ENCODE data around the gene ANKRD12.
"Not testable (repeated sequence)": the region's sequence is repeated elsewhere in the genome, so short reads cannot be mapped to it uniquely, and the experiment has no call there.

ANKRD12 gene

DNA sequence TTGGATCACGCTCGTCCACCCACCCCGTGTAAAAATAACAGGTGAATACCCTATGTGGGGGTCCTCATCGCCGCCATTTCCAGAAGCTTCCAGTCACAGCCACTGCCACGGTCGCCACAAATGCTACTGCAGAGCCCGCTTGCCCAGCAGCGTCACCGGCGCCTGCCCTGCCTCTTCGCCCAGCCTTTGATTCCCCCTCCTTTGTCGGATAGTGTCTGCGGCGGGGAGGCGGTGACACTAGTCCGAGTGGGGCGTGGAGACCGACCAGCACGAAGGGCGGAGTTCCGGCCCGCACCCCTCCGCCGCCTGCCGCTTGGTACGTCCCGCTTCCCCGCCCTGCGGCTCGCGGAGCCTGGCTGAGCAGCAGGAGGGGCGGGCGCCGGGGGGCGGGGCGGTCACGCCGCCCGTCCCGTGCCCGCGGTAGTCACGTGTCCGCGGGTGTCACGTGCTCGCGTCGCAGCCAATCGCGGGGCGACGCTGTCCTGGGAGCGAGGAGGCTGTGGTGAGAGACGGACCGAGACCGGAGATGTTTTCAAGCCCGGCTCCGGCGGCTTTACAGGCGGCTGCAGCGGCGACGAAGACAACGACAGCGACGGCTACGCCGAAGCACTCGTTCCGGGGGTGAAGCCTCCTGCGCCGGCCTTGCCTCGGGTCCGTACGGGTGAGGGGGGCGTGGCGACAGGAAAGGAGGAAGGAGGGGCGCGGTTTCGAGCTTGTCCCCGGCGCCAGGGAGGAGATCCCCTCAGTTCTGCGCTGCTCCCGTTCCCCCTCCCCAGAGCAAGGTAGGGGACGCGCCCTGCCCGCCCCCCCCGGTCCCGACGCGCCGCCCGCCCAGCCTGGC is at the start of gene ANKRD12:
Gene ANKRD12, plus strand, starts transcription at position 467 of the 841 bp plus-strand sequence. CDS start 45,652 bp downstream, outside the sequence.
- DNase-seq (ENCODE audit: low spot score): peak; percentile 98

DNA sequence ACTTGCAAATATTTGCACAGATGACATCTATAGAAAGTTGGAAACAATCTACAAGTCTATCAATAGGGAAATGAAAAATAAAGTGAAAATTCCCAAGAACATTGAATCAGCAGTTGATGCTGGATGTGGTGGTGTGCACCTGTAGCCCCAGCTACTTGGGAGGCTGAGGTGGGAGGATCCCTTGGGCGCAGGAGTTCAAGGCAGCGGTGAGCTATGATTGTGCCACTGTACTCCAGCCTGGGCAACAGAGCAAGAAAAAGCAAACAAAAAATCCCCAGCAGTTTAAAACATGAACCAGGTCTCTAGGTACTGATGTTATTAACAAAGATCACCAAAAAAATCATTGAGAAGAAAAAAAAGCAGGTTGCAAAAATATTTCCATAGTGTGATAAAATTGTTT is 49.4 kb upstream of the ANKRD12 start:
- DNase-seq (ENCODE audit: low spot score): no peak

DNA sequence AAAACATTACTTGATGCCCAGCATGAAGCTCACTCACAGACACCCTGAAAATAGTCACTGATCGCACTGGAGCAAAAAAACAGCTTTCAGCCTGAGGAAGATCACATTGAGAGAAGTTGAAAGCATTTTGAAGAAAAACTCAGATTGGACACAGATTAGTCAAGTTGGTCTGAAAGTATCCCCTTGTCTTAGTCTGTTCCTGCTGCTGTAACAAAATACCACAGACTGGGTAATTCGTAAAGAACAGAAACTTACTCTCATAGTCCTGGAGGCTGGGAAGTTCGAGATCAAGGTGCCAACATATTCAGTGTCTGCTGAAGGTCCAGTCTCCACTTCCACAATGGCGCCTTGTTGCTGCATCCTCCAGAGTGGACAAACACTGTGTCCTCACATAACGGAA is 48.3 kb upstream of the ANKRD12 start:
- DNase-seq (ENCODE audit: low spot score): no peak

DNA sequence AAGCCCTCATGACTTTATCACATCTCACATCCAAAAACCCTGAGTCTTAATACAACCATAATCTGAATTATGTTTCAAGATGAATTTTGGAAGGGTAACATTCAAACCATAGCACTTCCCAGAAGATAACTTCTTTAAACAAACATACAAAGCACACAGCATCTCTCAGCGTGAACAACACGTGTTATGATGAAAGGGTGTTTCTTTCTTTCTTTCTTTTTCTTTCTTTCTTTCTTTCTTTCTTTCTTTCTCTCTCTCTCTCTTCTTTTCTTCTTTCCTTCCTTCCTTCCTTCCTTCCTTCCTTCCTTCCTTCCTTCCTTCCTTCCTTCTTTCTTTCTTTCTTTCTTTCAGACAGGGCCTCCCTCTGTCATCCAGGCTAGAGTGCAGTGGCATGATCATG is 47.9 kb upstream of the ANKRD12 start:
- DNase-seq (ENCODE audit: low spot score): not testable (repeated sequence)

DNA sequence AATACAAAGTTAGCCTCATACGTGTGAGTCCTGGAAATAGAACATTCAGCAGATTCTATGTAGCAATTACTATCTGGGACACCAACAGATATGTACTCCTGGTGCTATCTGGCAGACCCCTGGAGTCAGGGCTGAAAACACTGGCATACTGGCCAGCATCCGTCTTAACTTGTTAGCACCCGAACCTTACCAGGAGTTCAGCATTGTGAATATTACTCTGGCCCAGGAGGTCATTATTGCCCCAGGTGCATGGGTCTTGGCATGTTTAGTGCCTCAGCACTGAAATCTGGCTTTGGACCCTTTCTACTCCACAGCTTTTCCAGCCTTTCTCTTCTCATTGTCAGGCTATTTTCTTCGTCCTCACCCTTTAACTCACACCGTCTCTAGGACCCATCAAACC is 46.0 kb upstream of the ANKRD12 start:
- DNase-seq (ENCODE audit: low spot score): no peak

DNA sequence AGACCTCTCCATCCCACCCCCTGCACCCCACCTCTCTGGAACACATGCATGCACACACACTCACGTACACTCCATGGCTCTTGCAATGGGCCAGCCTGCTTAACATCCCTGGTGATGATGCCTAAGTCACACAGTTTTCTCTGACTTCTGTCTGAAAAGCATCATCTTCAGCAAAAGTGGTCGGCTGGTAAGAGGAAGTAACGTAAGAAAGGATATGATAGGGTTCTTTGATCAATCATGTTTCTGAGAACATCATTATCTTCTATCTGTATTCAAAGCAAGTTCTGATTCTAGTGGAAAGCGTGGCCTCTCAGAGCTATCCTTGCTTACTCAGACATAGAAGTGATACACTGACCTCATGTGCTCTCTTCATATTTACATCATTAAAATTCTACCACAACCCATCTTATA is 45.5 kb upstream of the ANKRD12 start:
- no peak for DNase-seq (ENCODE audit: low spot score)

DNA sequence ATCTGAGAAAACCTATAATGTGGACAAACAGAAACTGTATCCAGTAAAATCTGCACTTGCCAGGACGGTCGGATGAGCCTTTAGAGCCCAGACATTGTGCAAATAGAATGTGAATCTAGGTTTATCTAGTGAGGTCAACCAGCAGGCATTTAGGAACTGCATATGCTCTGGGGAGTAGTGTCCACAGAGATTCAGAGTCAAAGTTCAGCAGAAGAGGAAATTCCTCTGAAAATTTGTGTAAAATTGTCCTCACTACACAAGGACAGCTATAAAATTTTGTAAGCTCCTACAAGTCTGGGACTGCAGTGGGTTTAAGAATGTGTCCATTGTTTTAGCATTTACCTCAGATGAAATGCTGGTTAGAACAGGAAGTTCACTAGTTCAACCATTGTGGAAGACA is 43.9 kb upstream of the ANKRD12 start:
- DNase-seq (ENCODE audit: low spot score): no peak

DNA sequence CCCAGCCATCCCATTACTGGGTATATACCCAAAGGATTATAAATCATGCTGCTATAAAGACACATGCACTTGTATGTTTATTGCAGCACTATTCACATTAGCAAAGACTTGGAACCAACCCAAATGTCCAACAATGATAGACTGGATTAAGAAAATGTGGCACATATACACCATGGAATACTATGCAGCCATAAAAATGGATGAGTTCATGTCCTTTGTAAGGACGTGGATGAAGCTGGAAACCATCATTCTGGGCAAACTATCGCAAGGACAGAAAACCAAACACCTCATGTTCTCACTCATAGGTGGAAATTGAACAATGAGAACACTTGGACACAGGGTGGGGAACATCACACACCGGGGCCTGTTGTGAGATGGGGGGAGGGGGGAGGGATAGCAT is 43.5 kb upstream of the ANKRD12 start:
- not testable (repeated sequence) for DNase-seq (ENCODE audit: low spot score)

DNA sequence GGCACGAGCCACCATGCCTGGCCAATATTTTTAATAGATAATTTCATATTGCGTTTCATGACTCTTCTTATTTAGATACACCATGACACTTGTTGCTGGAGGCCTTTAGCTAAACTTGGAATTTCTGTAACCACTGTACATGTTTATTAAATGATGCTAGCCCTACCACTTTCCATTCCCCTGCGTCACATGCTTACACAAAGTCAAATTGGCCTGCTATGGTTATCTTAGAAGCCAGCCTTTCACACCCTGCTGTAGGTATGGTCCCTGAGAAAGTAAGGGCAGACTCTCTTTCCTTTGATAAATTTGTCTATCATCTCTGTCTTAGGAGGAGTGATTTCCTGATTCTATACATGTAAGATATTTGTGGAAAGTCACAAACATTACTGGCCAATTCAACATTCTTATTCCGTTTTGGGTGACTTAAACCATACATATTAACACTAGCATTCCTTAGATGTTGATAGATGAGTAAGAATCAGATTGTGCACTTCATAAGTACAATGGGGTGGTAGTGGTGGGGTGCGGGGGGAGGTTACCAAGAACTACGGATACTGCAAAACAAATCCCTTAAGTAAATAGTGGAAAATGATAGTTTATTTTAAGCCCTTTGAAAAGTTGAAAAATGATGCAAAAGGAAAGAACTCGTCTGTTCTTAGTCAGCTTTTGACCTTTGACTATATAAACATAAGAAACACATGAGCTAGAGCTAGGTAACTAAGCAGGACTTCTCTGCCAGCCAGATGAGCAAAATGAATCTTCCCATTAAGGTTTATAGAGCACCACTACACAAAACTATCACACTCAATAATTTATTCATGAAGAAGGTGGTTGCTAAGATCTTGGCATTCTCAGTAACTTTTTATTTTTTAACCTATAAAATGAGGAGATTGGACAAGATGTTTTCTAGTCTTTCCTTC is 42.0 kb upstream of the ANKRD12 start:
- DNase-seq (ENCODE audit: low spot score): peak; percentile 29

DNA sequence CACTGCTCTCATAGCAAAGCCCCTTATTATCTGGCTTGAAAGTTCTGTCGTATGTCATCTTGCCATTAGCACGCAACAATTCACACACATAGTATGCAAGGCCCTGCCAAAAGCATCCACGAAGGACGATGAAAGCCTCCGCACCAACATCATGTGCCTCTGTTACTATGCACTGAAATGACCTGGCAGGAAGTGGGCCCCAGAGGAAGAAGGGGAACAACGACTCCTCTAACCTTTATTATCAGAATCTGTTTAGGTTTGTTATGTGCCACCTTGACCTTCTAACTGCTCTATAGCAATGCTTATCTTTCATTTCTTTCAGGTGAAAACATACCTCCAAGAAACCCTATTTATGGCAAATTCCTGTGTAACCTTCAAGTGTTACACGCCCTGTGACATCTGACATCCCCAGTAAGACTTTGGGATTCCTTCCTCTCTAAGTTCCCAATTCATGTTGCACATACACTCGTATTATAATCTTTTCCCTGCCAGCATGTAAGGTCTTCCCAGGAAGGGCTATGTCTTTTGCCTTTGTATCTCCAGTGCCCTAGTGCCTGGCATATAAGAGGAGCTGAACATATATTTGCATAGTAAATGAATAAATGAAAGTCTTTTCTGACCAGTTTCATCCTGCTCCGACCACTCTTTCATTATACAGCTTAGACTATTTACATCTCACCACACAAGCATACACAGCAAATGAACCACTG is 41.1 kb upstream of the ANKRD12 start:
- no peak for DNase-seq (ENCODE audit: low spot score)

DNA sequence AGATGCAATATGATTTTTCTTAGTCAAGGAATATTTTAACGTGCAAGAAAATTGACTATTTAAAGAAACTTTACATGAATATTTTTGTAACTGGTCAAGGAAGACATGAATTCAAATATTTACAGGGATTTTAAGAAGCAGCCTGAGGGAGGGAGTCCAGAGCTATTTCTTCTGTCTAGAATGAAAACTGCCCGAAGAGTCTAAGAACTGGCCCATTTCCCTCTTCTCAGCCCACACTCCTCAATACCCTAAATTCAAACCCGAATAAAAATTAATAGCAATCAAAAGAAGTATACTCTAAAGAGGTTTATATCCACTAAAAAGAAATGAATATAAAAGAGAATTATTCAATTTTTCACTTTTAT is 40.6 kb upstream of the ANKRD12 start:
- DNase-seq (ENCODE audit: low spot score): no peak

DNA sequence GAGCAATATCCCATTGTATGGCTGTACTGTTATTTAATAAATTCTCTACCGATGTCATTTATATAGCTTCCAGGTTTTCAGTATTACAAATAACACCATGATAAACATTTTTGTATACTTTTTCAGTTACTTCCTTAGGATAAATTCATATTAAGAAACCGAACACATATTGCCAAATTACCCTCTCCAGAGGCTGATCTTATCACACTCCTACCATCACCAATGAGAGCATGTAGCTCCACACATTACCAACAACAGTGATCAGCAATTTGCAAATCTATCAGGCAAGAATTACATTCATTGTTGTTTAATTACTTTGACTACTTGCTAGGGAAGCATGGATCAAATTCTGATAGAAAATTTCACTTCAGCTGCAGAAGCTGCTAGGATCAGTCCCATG is 39.9 kb upstream of the ANKRD12 start:
- no peak for DNase-seq (ENCODE audit: low spot score)

DNA sequence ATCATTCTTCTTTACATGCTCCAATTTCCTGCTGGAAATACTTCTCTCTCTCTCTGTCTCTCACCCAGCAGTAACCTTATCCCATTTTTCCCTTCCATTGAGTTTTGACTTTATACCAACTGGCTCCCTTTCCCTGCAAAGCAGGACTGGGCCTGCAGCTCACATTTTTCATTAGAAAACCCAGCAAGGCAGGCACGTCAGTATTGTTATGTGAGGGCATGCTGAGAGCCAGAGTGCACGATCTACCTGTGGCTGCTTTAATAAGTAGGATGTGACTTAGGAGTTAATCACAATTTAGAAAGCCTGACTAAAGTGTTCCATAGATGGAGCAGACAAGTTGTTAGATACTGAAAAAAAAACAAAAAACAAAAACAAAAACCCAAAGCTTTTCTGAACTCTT is 39.2 kb upstream of the ANKRD12 start:
- no peak for DNase-seq (ENCODE audit: low spot score)

DNA sequence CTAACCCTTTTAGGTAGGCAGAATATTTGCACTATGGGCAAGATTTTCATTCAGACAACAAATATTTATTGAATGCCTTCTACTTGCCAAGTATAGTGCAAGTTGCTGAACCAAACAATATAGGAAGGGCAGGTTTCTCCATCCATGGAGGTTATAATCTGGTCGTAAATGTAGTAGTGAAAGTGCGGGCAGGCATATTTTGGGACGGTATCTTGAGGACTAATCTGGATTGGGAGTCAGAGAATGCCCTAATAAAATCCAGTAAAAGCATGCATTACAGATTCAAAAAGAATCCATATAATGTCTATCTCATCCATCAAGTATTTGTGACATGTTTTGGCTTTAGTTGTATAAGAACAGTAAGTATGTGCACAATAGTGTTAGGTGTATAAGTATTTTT is 35.8 kb upstream of the ANKRD12 start:
- DNase-seq (ENCODE audit: low spot score): no peak

DNA sequence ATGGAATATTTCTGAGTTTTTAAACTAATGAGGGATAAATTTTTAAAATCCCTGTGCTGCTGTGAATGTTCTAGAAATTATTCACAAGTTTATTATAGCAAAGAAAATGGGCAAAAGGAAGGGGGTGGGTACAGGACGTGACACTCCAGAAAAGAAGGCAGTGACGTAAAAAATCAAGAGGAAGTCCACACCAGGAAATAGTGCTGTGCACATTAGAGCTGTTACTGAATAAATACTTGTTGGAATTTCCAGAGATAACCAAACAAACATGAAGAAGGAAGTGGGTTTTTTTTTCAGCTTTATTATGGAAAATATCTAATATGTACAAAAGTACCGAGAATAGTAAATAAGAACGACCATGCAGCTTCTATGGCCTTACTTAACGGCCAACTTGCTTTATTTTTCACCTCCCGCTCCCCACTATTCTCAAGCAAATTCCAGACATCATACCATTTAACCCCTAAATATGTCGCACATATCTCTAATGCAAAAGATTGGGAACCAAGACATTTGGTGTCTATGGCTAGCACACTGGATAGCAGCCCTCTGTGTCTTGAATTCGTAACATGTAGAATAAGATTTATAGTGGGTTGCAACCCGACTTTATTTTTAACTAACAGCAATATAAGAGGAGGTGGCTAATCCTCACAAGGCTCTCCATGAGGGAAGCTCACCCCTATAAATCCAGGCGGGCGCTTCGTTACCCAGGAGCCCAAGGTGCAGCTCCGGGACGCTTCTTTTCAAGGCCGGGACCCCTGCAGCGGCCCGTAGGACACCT is 34.7 kb upstream of the ANKRD12 start:
- DNase-seq (ENCODE audit: low spot score): peak; percentile 67

DNA sequence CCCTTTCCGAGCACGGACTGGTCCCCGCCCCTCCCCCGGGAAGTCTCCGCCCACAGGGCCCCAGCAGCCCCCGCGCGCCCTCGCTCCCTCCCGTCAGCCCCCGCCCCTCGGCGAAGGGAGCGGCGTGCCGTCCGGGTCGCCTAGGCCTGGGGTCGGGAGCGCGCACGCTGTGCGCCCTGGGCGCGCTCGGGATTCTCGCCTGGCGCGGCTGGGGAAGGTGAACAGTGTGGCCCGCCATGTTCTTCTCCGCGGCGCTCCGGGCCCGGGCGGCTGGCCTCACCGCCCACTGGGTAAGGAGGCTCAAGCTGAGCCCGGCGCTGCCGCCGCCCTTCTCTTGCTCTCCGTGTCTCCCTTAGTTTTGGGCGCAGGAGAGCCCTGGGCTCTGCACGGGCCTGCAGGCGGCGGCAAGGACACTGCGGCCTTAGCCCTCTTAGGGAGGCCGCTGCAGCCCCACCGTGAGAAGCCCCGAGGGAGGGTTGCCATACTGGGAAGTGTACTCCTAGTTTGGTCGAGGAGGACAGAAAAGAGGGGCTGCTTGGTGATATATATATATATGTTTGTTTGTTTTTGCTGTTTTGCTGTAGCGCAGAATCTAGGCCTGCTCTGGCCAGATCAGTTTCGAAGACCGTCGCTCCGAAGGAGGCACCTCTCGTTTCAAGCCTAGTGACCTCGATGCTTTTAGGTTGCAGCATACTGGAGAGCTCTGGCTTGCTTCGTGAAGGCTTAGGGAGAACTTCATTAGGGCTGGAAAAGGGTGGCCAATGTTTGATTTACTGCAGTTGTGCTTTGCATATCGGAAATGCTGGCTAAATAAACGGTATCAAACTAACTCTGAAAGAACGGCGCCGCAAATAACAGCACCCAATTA is 33.8 kb upstream of the ANKRD12 start, which contains the start of gene NDUFV2:
Gene NDUFV2, plus strand, starts transcription at position 192 of the 868 bp plus-strand sequence. Its CDS starts 45 bp downstream, at position 237.
- DNase-seq (ENCODE audit: low spot score): peak; percentile 99

DNA sequence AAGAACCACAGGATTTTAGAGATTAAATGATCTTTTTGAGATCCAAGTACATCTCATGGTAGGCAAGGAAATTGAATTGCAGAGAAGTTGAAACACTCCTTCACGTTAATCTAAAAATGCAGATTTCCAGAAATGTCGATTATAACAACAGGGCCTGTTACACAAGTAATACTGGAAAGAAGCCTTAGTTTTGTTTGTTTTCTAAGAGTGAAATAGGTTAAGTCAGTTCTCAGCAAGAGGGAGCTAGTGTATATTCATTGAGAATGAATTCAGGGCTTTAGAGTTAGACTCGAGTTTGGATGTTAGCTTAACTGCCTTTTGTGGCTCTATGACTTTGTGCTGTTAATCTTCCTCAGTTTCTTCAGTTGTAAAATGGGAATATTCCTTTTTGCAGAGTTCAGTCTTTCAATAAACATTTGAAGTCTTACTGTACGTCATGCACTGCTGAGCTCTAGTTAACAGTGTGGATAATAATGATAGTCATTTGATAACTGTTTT is 33.2 kb upstream of the ANKRD12 start:
- DNase-seq (ENCODE audit: low spot score): no peak

DNA sequence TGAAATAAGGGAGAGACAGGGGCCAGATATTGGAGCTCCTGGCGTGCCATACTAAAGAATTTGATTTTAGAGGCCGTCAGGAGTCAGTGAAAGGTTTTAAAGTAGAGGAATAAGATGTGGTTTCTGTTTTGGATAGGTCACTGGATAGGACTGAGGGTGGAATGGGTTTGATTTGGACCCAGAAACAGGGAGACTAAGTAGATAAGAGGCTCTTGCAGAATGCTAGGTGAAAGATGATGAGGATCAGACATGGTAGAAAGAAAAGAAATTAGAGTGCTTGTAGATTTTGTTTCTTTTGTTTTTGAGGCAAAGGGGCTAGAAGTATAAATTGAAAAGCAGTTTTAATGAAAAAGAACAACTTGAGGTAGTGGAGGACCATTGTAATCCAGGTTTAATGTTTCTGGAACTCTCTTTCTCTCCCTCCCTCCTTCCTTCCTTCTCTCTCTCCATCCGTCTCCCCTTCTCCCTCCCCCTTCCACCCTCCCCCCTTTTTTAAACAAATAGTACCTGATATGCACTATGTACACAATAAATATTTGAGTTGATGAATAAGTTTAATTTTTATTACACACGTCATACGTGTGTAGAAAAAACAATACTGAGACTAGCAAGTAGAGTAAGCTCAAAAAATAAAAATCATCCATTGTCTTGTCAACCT is 32.2 kb upstream of the ANKRD12 start:
- no peak for DNase-seq (ENCODE audit: low spot score)

DNA sequence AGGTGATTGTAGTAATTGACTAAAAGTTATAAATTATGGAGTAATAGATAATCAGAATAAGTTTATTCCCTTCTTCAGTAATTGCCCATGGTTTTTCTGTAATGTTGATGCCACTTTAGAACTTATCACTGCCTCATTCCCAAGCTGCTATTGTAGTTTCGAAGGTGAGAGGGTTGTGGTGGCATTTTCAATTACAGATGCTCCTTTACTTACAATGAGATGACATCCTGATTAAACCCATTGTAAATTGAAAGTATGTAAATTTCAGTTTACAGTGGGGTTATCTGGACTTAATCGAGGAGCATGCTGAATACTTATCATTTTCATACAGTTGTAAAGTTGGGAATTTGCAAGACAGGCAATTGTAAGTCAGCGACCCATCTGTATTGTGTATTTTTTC is 31.2 kb upstream of the ANKRD12 start:
- DNase-seq (ENCODE audit: low spot score): no peak

DNA sequence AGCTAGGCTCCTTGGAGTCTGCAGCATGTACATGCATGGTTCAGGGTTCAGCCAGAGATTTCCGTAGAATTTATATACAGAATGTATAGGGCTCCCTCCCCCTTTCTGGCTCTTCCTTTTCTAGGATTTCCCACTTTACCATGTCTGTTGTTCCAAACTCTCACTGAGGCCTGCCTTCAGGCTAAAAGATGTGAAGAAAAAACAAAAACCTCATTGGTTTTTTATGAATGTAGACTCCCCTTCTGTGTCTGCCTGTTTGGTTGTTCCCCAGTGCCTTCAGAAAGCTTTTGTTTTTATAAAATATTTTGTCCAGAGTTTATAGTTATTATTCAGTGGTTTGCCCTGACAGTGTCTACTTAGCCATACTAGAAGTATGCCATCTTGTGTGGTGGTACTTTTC is 30.5 kb upstream of the ANKRD12 start:
- no peak for DNase-seq (ENCODE audit: low spot score)
